Measurements from ENCODE around the gene B4GALNT3. TPM values are rescaled to one million over a fixed set of nuclear protein-coding genes. Genes with fewer than 3 reads are reported as not detected.

The B4GALNT3 gene
- total RNA-seq, 1 experiment from 2014 or later = 77.9 TPM

GRCh38 chr12:585062-586061 lies 125.6 kb downstream of the B4GALNT3 start:
- H3K27me3 ChIP-seq (replicated peaks; ENCODE audit: control insufficient read depth, insufficient read depth, low read length) = no peaks in the 10 kb centered on the region
- no peaks in the 10 kb centered on the region for H3K9me3 Mint-ChIP-seq (ENCODE audit: unreplicated experiment)
- H3K4me1 ChIP-seq = peaks cover 25% of the 10 kb centered on the region
- H3K4me1 Mint-ChIP-seq (ENCODE audit: low read depth, unreplicated experiment) = peaks cover 21% of the 10 kb centered on the region
- intact Hi-C loops (cut with micrococcal nuclease; ENCODE audit: unreplicated experiment) = no loop called here
- no peak for TF ChIP-seq CTCF (IDR thresholded peaks at IDR 0.05; ENCODE audit: insufficient read depth in 1 of 2, low read depth in 1 of 2, low read length in 1 of 2, severe bottlenecking in 1 of 2, unreplicated experiment in 1 of 2)
- peak overlapping the region; percentile 68 for H3K27ac Mint-ChIP-seq (ENCODE audit: unreplicated experiment)
- CTCF ChIA-PET = interaction anchor here (0.6 to 1.3 kb wide), 8 partner anchors 9 to 364 kb away, joined by 3 to 8 read pairs (median 4); partner anchors contain the start of gene RAD52
- no TSS peak for BruUV-seq (replicated peaks)
- no peaks in the 10 kb centered on the region for H3K36me3 Mint-ChIP-seq (ENCODE audit: insufficient read depth, unreplicated experiment)
- H3K36me3 ChIP-seq (ENCODE audit: control insufficient read depth, insufficient read depth, low read length) = no peaks in the 10 kb centered on the region
- H3K9me3 ChIP-seq = peaks cover 5% of the 10 kb centered on the region
- no peak overlapping the region for H3K4me3 ChIP-seq (ENCODE audit: low read depth, low read length)
- POLR2A ChIA-PET = interaction anchor here (0.6 to 1.3 kb wide), 3 partner anchors 9 to 364 kb away, joined by 3 to 4 read pairs (median 3); partner anchors contain the start of gene RAD52
- H3K4me3 Mint-ChIP-seq (ENCODE audit: unreplicated experiment) = no peak overlapping the region
- H3K27me3 Mint-ChIP-seq (ENCODE audit: insufficient read depth, unreplicated experiment) = no peaks in the 10 kb centered on the region
- peak in 1 of 2 experiments; percentile 45 for DNase-seq

- no peak overlapping the region for H3K4me3 Mint-ChIP-seq (ENCODE audit: unreplicated experiment)
- H3K27ac Mint-ChIP-seq (ENCODE audit: unreplicated experiment) = peak overlapping the region; percentile 68
- no peaks in the 10 kb centered on the region for H3K9me3 Mint-ChIP-seq (ENCODE audit: unreplicated experiment)
- H3K27me3 ChIP-seq (replicated peaks; ENCODE audit: control insufficient read depth, insufficient read depth, low read length) = no peaks in the 10 kb centered on the region
- CTCF ChIA-PET = interaction anchor here (1.0 to 1.5 kb wide), 3 partner anchors 10 to 363 kb away, joined by 3 to 8 read pairs (median 5); partner anchors contain the start of gene RAD52
- POLR2A ChIA-PET = interaction anchor here (1.3 kb wide), 1 partner anchor 10 kb away, joined by 4 read pairs; no protein-coding TSS in a partner anchor
- no peaks in the 10 kb centered on the region for H3K36me3 ChIP-seq (ENCODE audit: control insufficient read depth, insufficient read depth, low read length)
- no peaks in the 10 kb centered on the region for H3K27me3 Mint-ChIP-seq (ENCODE audit: insufficient read depth, unreplicated experiment)
- TF ChIP-seq CTCF (IDR thresholded peaks at IDR 0.05; ENCODE audit: insufficient read depth in 1 of 2, low read depth in 1 of 2, low read length in 1 of 2, severe bottlenecking in 1 of 2, unreplicated experiment in 1 of 2) = no peak
- peaks cover 21% of the 10 kb centered on the region for H3K4me1 Mint-ChIP-seq (ENCODE audit: low read depth, unreplicated experiment)
- intact Hi-C loops (cut with micrococcal nuclease; ENCODE audit: unreplicated experiment) = no loop called here
- H3K4me3 ChIP-seq (ENCODE audit: low read depth, low read length) = no peak overlapping the region
- peak in 1 of 2 experiments; percentile 32 for DNase-seq
- H3K9me3 ChIP-seq = peaks cover 5% of the 10 kb centered on the region
- no peaks in the 10 kb centered on the region for H3K36me3 Mint-ChIP-seq (ENCODE audit: insufficient read depth, unreplicated experiment)
- H3K4me1 ChIP-seq = peaks cover 25% of the 10 kb centered on the region
- no TSS peak for BruUV-seq (replicated peaks)
Observed at GRCh38 chr12:586318-587071, 126.8 kb downstream of the B4GALNT3 start.
